Ovary (tissue), 9 donors: ENCODE results near the gene HSD11B1L. TPM values are rescaled to one million over a fixed set of nuclear protein-coding genes. Genes with fewer than 3 reads are reported as not detected.

Source experiments
- DNase-seq, 5 donors: peaks; one replicate each; pipeline ENCODE4 v3.0.0-alpha.2; 2019 to 2020
- H3K27ac ChIP-seq, 2 donors: fragments of 200-600 bp; one replicate each; pipeline versions ENCODE4 v1.5.1 to v1.8.0; 2019 to 2022
- H3K27me3 ChIP-seq: fragments of 200-600 bp; one replicate; pipeline ENCODE4 v1.8.0; 2022
- H3K36me3 ChIP-seq: fragments of 200-600 bp; sonication (generic); one replicate; pipeline ENCODE4 v1.5.1; 2019
- H3K4me1 ChIP-seq: one replicate; pipeline ENCODE4 v1.8.1; 2013; ENCODE audit warnings: mild to moderate bottlenecking, moderate library complexity; ENCODE audit not compliant: insufficient read depth
- H3K4me3 ChIP-seq: fragments of 200-600 bp; sonication (generic); one replicate; pipeline ENCODE4 v1.5.1; 2017
- H3K9me3 ChIP-seq, 2 donors: fragments of 200-600 bp in 1 of 2; sonication (generic) in 1 of 2; one replicate each; pipeline versions ENCODE4 v1.5.1 to v1.8.1; 2013 to 2019; ENCODE audit warnings: mild to moderate bottlenecking in 1 of 2, moderate library complexity in 1 of 2
- EP300 ChIP-seq: sonication (generic); formaldehyde crosslinking; IDR thresholded peaks from one replicate; pipeline ENCODE4 v1.6.1; 2017; ENCODE audit warnings: antibody characterized with exemption
- POLR2A ChIP-seq: fragments of 450-650 bp; IDR thresholded peaks from one replicate; pipeline ENCODE4 v1.6.1; 2017; ENCODE audit warnings: antibody characterized with exemption, mild to moderate bottlenecking, moderate library complexity
- WGBS, 3 donors: extraction: QIAGEN DNeasy Blood & Tissue Kit in 1 of 3; methylation state at CpG; one replicate each; pipeline versions ENCODE4 v1.1.5 to v1.1.7; 2013 to 2017; 5-methylcytosine and 5-hydroxymethylcytosine counted together
- intact Hi-C, 4 donors: fragments of 100-400 bp; cut with DNase I; formaldehyde crosslinking; loops; one replicate each; pipeline versions ENCODE4 v1.11.0 to v1.15.1; 2022 to 2023
- polyA plus RNA-seq, 2 donors: library from polyadenylated mRNA; stranded (reverse); fragments of 200-250 nt in 1 of 2; fragments of 350-450 nt in 1 of 2; fragmentation: Illumina TruSeq in 1 of 2; extraction: RNeasy Lipid Tissue Mini Kit (QIAGEN cat#74804) in 1 of 2; gene quantifications; one replicate each; pipeline ENCODE4 v1.2.3, GENCODE V29; 2013 to 2014
- total RNA-seq, 7 donors: library from RNA; depleted of rRNA in 2 of 7; stranded (reverse); fragments of >200 nt in 2 of 7; fragmentation: NEBNext Ultra II Directional in 3 of 7; extraction: Animal tissue kit (Norgen Biotek cat#: 25700) in 3 of 7; gene quantifications; one replicate each; pipeline versions ENCODE4 v1.1.0 to v1.2.4, GENCODE V29; 2016 to 2023
- TF ChIP-seq, protein P1 (sequence below), 3 donors: fragments of 450-650 bp in 2 of 3; fragments of 200-600 bp in 1 of 3; IDR thresholded peaks; one replicate each; pipeline versions ENCODE4 v1.5.1 to v1.8.0; 2016 to 2022; ENCODE audit warnings: antibody characterized with exemption in 3 of 3, mild to moderate bottlenecking in 1 of 3
- donor health status: DM: no; HTN: no; CAD: no; lungs with moderate emphysema.
- donor health status: DM: no; HTN: no; CAD: no.
- donor health status: Bipolar disorder and iron deficiency.
- donor health status: DM: yes; HTN: yes; CAD: no.
- donor health status: DM: no; HTN: no; CAD: no.
- donor health status: DM: yes; HTN: yes; CAD: no.

The HSD11B1L gene
- total and polyA plus RNA-seq, 9 donors: 3.1 to 20.7 (median 8.5) TPM

DNA sequence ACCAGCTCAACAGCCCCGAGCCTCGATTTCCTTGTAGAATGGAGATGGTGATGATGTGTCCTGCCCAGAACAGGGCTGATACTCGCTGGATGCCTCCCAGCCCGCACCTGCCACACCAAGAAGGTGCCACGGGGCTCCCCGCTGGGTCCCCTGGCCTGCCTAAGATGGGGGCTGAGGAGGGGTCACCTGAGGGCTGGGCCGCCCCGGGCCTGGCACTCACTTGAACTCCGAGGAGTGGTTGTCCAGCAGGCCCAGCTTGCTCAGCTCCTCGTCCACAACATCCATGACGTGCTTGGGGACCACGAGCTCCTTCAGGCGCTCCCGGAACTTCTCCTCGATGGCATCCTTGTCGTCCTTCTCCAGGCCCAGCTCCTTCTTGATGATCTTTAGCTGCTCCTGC lies 24.7 kb downstream of the HSD11B1L start:
- Histone ChIP-seq H3K27ac (no peak overlapping the region), H3K36me3 (no peaks in the 10 kb centered on the region), H3K9me3 (no peaks in the 10 kb centered on the region), H3K27me3 (no peaks in the 10 kb centered on the region), H3K4me1 (no peaks in the 10 kb centered on the region), H3K4me3 (no peak overlapping the region)
- TF ChIP-seq POLR2A (no peak), EP300 (no peak)
- TF ChIP-seq, protein P1, sequence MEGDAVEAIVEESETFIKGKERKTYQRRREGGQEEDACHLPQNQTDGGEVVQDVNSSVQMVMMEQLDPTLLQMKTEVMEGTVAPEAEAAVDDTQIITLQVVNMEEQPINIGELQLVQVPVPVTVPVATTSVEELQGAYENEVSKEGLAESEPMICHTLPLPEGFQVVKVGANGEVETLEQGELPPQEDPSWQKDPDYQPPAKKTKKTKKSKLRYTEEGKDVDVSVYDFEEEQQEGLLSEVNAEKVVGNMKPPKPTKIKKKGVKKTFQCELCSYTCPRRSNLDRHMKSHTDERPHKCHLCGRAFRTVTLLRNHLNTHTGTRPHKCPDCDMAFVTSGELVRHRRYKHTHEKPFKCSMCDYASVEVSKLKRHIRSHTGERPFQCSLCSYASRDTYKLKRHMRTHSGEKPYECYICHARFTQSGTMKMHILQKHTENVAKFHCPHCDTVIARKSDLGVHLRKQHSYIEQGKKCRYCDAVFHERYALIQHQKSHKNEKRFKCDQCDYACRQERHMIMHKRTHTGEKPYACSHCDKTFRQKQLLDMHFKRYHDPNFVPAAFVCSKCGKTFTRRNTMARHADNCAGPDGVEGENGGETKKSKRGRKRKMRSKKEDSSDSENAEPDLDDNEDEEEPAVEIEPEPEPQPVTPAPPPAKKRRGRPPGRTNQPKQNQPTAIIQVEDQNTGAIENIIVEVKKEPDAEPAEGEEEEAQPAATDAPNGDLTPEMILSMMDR (IDR thresholded peaks at IDR 0.05): no peak
- intact Hi-C loops: no loop called here
- WGBS, 3 donors: 84 to 92% (median 88%) methylated on average over 16 of the region's 16 CpGs
- no peak for DNase-seq

DNA sequence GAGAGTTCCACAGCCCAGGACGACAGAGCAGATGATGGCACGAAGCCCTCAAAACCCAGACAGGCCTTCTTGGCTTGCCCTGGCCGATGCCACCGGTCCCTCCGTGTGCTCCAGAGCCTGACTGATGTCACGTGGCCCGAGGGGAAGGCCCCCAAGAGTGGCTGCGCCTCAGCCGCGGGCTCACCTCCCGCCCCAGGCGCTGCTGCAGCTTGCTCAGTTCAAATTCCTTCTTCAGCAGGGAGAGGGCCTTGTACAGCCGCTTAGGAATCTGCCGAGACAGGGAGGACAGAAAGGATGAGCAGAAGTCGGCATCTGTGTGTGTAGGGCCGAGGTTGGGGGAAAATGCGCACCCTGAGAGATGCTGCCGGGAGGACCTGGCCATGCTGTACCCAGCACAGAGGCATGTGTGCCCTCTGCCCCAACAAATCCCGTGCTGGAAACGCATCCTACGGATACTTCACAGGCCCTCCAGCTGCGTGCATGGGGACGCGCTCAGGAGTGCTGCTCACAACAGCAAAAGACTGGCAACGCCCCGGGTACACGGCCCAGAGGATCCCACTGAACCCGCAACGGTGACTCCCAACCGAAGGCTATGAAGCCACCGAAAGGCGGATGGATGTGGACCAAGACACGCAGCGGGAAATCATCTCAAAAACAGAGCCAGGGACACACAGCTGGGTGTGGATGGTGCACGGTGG lies 26.2 kb downstream of the HSD11B1L start:
- no peak overlapping the region for H3K27ac ChIP-seq
- no peaks in the 10 kb centered on the region for H3K36me3 ChIP-seq
- no peaks in the 10 kb centered on the region for H3K4me1 ChIP-seq
- intact Hi-C loops: no loop called here
- no peak for TF ChIP-seq POLR2A
- TF ChIP-seq, protein P1 (IDR thresholded peaks at IDR 0.05): no peak
- TF ChIP-seq EP300: no peak
- no peaks in the 10 kb centered on the region for H3K9me3 ChIP-seq
- 88 to 93% (median 89%) methylated on average over 35 of the region's 35 CpGs for WGBS, 3 donors
- peak in 1 of 5 donors; percentile 21 for DNase-seq
- no peak overlapping the region for H3K4me3 ChIP-seq
- H3K27me3 ChIP-seq: no peaks in the 10 kb centered on the region

DNA sequence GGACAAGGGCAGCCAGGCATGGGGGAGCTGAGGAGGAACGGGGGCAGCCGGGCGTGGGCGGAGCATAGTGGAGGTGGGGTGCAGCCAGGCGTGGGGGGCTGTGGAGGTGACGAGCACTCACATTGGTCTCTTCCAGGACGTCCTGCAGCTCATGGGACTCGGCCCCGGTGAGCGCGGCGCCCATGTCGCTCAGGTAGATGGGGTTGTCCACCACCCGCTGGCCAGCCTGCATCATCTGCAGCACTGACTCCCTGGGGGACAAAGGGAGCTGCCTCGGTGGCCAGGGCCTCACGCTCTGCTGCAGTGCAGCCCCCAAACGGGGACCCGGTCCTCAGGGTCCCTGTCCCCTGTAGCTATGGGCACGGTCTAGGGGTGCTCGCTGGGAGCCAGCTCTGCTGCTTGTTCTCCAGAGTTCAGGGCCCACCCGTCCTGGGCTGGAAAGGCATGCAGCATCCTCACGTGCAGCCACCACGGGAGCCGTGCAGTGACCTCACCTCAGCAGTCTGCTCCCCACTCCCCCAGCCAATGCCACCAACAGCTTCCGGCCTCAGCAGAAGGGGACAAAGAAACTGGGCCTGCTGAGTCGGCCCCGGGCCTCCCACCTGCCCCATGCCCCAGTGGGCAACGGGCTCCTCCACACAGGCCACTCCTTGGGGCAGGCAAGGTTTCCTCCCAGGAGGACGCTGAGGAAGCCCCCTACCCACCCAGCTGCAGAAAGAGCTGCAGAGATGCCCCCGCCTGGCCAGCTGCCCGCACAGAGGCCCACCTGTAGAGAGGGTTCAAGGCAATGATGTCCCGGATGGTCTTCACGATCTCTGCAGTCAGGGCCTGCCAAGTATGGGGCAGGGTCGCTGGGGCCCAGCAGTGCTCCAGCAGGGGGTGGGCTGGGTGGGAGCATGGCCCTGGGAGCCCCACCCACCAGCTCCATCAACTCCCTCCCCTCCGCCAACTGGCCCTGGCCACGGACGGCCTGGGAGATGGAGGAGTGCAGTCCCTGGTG lies 27.0 kb downstream of the HSD11B1L start:
- Histone ChIP-seq H3K4me1 (no peaks in the 10 kb centered on the region), H3K27ac (no peak overlapping the region), H3K27me3 (no peaks in the 10 kb centered on the region), H3K4me3 (no peak overlapping the region), H3K36me3 (no peaks in the 10 kb centered on the region), H3K9me3 (no peaks in the 10 kb centered on the region)
- 85 to 87% (median 86%) methylated on average over 30 to 37 of the region's 37 CpGs for WGBS, 3 donors
- intact Hi-C loops: no loop called here
- TF ChIP-seq, protein P1 (IDR thresholded peaks at IDR 0.05): no peak
- no peak for TF ChIP-seq EP300
- no peak for TF ChIP-seq POLR2A
- DNase-seq: peak in 2 of 5 donors; percentile 12 to 31

DNA sequence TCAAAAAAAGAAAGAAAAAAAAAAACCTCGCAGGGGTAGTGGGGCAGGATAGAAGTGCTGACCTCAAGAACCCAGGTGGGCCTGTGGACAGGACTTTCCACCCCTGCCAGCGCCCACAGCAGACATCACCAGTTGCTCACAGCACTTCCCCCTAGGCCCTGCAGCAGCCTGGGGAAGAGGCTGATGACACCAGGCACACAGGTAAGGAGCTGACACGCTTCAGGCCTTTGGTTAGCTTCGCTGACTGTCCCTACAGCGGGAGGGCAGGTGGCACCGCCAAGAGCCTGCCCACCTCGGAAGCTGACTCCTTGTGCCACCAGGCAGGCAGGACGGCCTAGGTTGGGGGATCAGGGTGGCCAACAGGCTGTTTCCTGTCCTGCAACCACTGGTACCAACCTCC lies 30.2 kb downstream of the HSD11B1L start:
- H3K4me3 ChIP-seq: no peak overlapping the region
- WGBS, 3 donors: 89 to 93% (median 93%) methylated on average over 8 of the region's 8 CpGs
- TF ChIP-seq EP300: no peak
- no peak for TF ChIP-seq POLR2A
- TF ChIP-seq, protein P1 (IDR thresholded peaks at IDR 0.05): no peak
- H3K9me3 ChIP-seq: no peaks in the 10 kb centered on the region
- H3K27me3 ChIP-seq: no peaks in the 10 kb centered on the region
- no peaks in the 10 kb centered on the region for H3K4me1 ChIP-seq
- H3K27ac ChIP-seq: no peak overlapping the region
- no peak for DNase-seq
- H3K36me3 ChIP-seq: no peaks in the 10 kb centered on the region
- intact Hi-C loops: no loop called here
